HCT116 (cell line): ENCODE data around the gene ADGRD1. TPM values are rescaled to one million over a fixed set of nuclear protein-coding genes. Genes with fewer than 3 reads are reported as not detected.

ENCODE experiments used
- ATAC-seq: fragments of 200-7000 bp; cut with Tn5 transposase; 2 replicates; pipeline ENCODE4 v1.9.1; 2020; ENCODE audit warnings: mild to moderate bottlenecking, moderate library complexity
- BruUV-seq: library from RNA; stranded (reverse); fragments of 400-500 nt; replicated peaks from 2 replicates; lab custom pipeline; 2021; lab: Mats Ljungman, UMichigan
- CTCF ChIA-PET: fragments of 300-600 bp; sonication (Branson Sonifier 250); formaldehyde crosslinking; loops from one replicate; lab custom pipeline; 2021; ENCODE audit warnings: antibody characterized with exemption; lab: Charles Lee
- POLR2A ChIA-PET: fragments of 300-600, 350-600 bp; sonication (Branson Sonifier 250); formaldehyde crosslinking; loops from one replicate; lab custom pipeline; 2021; ENCODE audit warnings: antibody characterized with exemption; lab: Charles Lee
- RAD21 ChIA-PET, 2 experiments: fragments of 300-600 bp; sonication (Branson Sonifier 250); formaldehyde crosslinking; loops; one replicate each; lab custom pipeline; 2023; ENCODE audit warnings: low total read pairs in 2 of 2; ENCODE audit not compliant: uncharacterized antibody in 2 of 2, unreplicated experiment in 2 of 2, low non-redundant PET in 1 of 2; lab: Charles Lee
- DNase-seq: peaks from one replicate; pipeline ENCODE4 v3.0.0-alpha.2; 2010; ENCODE audit warnings: low read depth, low spot score
- H2AFZ ChIP-seq: fragments of 200-600 bp; shearing (Covaris generic), sonication (generic); 2 replicates; pipeline ENCODE4 v1.6.1; 2017; ENCODE audit warnings: low read depth, mixed run types, mixed read lengths, antibody characterized with exemption, low read length; ENCODE audit not compliant: poor library complexity, severe bottlenecking
- H3K27ac ChIP-seq: 2 replicates; pipeline ENCODE4 v1.5.1; 2012; ENCODE audit warnings: low read depth, low read length
- H3K27me3 ChIP-seq: fragments of 200-600 bp; sonication (generic); 2 replicates; pipeline ENCODE4 v1.6.1; 2016; ENCODE audit warnings: mixed run types, low read length, mixed read lengths; ENCODE audit not compliant: insufficient read depth
- H3K36me3 ChIP-seq, 2 experiments: fragments of 200-500 bp in 1 of 2; fragments of 200-600 bp in 1 of 2; sonication (Bioruptor generic) in 1 of 2; sonication (generic) in 1 of 2; 2 replicates each; pipeline versions ENCODE4 v1.5.1 to v1.6.1; 2014 to 2016; ENCODE audit warnings: low read length in 2 of 2, inconsistent platforms in 1 of 2, mixed read lengths in 1 of 2, mixed run types in 1 of 2; ENCODE audit not compliant: insufficient read depth in 2 of 2, control insufficient read depth in 1 of 2
- H3K4me1 ChIP-seq, 2 experiments: fragments of 200-600 bp in 1 of 2; sonication (generic) in 1 of 2; 2 replicates each; pipeline versions ENCODE4 v1.5.1 to v1.6.1; 2012 to 2017; ENCODE audit warnings: low read length in 2 of 2, inconsistent platforms in 1 of 2, mild to moderate bottlenecking in 1 of 2, mixed read lengths in 1 of 2, mixed run types in 1 of 2, moderate library complexity in 1 of 2; ENCODE audit not compliant: insufficient read depth in 2 of 2, control insufficient read depth in 1 of 2
- H3K4me2 ChIP-seq: fragments of 200-600 bp; sonication (generic); 2 replicates; pipeline ENCODE4 v1.6.1; 2017; ENCODE audit warnings: mixed run types, low read length, mixed read lengths
- H3K4me3 ChIP-seq, 2 experiments: fragments of 200-600 bp in 1 of 2; sonication (generic) in 1 of 2; replicated peaks in 1 of 2; 2 replicates each; pipeline ENCODE4 v1.5.1; 2011 to 2016; ENCODE audit warnings: low read length in 2 of 2, control low read depth in 1 of 2, low read depth in 1 of 2, mild to moderate bottlenecking in 1 of 2, mixed read lengths in 1 of 2, mixed run types in 1 of 2
- H3K79me2 ChIP-seq: fragments of 200-600 bp; sonication (generic); 2 replicates; pipeline ENCODE4 v1.6.1; 2017; ENCODE audit warnings: mild to moderate bottlenecking, mixed run types, low read length, moderate library complexity, mixed read lengths; ENCODE audit not compliant: insufficient read depth
- H3K9ac ChIP-seq: fragments of 200-600 bp; sonication (generic); 2 replicates; pipeline ENCODE4 v1.6.1; 2016; ENCODE audit warnings: low read length, mixed read lengths
- H3K9me2 ChIP-seq: fragments of 200-600 bp; sonication (generic), shearing (Covaris generic); 2 replicates; pipeline ENCODE4 v1.6.1; 2017; ENCODE audit warnings: mixed run types, mild to moderate bottlenecking, moderate library complexity; ENCODE audit not compliant: insufficient read depth
- H3K9me3 ChIP-seq, 2 experiments: fragments of 200-500 bp in 1 of 2; fragments of 200-600 bp in 1 of 2; sonication (Bioruptor generic) in 1 of 2; sonication (generic) in 1 of 2; 2 replicates each; pipeline ENCODE4 v1.6.1; 2014 to 2017; ENCODE audit warnings: low read length in 2 of 2, mixed read lengths in 2 of 2, inconsistent platforms in 1 of 2, low read depth in 1 of 2, mild to moderate bottlenecking in 1 of 2, mixed run types in 1 of 2, moderate library complexity in 1 of 2; ENCODE audit not compliant: control insufficient read depth in 1 of 2, insufficient read depth in 1 of 2
- H4K20me1 ChIP-seq: fragments of 200-600 bp; sonication (generic), shearing (Covaris generic); 2 replicates; pipeline ENCODE4 v1.6.1; 2017; ENCODE audit warnings: mixed run types, mild to moderate bottlenecking, moderate library complexity; ENCODE audit not compliant: insufficient read depth
- CBX3 ChIP-seq: IDR thresholded peaks from 2 replicates; pipeline ENCODE4 v1.6.1; 2012; ENCODE audit warnings: low read depth
- EZH2 ChIP-seq: fragments of 200-600 bp; sonication (generic); IDR thresholded peaks from 2 replicates; pipeline ENCODE4 v1.6.1; 2017; ENCODE audit warnings: antibody characterized with exemption, mixed run types
- RAD21 ChIP-seq: IDR thresholded peaks from 2 replicates; pipeline ENCODE4 v1.6.1; 2012; ENCODE audit warnings: low read depth, mild to moderate bottlenecking
- YY1 ChIP-seq: IDR thresholded peaks from 2 replicates; pipeline ENCODE4 v1.6.1; 2011; ENCODE audit warnings: low read length, low read depth, moderate library complexity, mild to moderate bottlenecking; ENCODE audit not compliant: insufficient replicate concordance; ENCODE audit errors: extremely low read depth
- intact Hi-C: fragments of 100-400 bp; cut with micrococcal nuclease; formaldehyde crosslinking; loops from 2 replicates; pipeline ENCODE4 v1.10.0; 2022
- total RNA-seq: library from RNA; stranded (reverse); gene quantifications from one replicate; pipeline ENCODE4 v1.2.1, GENCODE V29; 2021; ENCODE audit not compliant: unreplicated experiment

Gene ADGRD1
- total RNA-seq, 1 experiment from 2014 or later, result 0.44 TPM

DNA sequence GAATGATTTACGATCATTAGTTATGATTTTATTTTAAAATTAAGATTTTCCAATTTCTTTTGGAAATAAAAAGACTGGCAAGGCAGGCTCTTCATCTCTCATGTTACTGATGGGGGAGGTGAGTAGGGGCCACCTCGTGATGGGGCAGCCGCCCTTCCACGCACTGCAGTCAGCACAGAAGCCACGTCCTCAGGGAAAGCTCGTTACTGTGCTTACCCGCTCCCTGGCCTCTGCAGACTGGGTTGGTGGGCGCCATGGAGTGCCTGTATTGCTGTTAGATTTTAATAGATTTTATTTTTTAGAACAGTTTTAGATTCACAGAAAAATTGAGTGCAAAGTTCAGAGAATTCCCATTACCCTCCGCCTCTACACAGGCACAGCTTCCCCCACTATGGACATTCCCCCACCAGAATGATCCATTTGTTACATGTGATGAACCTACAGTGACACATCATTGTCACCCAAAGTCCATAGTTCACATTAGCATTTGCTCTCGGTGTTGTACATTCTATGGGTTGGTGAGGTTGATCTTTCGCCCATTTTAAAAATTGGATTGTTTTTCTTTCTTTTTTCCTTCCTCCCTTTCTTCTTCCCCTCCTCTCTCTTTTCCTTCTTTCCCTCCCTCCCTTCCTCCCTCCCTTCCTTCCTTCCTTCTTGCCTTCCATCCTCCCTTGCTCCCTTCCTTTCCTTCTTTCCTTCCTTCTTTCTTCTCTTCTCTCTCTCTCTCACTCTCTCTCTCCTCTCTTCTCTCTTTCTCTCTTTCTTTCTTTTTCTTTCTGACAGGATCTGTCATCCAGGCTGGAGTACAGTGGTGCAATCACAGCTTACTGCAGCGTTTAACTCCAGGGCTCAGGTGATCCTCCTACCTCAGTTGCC, 30.7 kb downstream of the ADGRD1 start:
- no peak for ATAC-seq
- no peak overlapping the region for H3K27ac ChIP-seq
- no TSS peak for BruUV-seq
- H3K9me3 ChIP-seq, result no peaks in the 10 kb centered on the region
- H3K79me2 ChIP-seq, result no peaks in the 10 kb centered on the region
- H3K9me2 ChIP-seq, result no peaks in the 10 kb centered on the region; the same call in 1 of the 2 replicates
- no peak overlapping the region for H2AFZ ChIP-seq
- H4K20me1 ChIP-seq, result no peaks in the 10 kb centered on the region
- H3K4me1 ChIP-seq, result no peaks in the 10 kb centered on the region
- no peak overlapping the region for H3K9ac ChIP-seq
- H3K4me2 ChIP-seq, result no peak overlapping the region
- no peak for DNase-seq
- H3K36me3 ChIP-seq, result no peaks in the 10 kb centered on the region
- H3K4me3 ChIP-seq, result no peak overlapping the region
- CTCF ChIA-PET, result no interaction called here
- intact Hi-C loops, result no loop called here
- H3K27me3 ChIP-seq, result peaks cover 18% of the 10 kb centered on the region
- RAD21 ChIA-PET, result no interaction called here
- POLR2A ChIA-PET, result no interaction called here
- TF ChIP-seq EZH2, result no peak

DNA sequence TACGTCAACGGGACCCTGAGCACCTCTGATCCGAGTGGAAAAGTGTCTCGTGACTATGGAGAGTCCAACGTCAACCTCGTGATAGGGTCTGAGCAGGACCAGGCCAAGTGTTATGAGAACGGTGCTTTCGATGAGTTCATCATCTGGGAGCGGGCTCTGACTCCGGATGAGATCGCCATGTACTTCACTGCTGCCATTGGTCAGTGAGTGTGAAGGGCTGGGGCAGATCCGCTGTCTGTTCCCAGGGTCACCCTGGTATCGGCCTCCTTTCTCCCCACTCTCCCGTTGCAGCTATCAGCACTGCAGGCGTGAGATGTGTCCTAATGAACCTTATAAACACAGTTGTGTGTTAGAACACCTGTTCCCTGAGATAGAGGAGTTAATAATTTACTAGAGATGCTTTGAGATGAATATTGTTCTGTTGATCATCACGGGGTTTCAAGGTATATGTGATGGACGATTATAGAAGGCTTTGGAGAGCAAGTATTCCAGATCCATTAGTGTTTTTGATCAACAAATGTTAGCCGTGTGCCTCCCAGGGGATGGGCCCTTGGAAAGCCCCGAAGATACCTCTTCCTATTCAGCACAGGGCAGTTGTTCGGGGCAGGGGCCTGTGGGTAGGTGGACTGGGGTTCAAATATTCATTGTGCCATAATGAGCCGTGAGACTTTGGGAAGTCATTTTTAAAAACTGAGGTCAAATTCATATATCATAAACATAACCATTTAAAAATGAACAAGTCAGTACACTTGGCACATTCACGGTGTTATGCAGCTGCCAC, 33.6 kb downstream of the ADGRD1 start:
- H3K9ac ChIP-seq, result no peak overlapping the region
- no peak overlapping the region for H3K4me3 ChIP-seq
- H3K4me2 ChIP-seq, result no peak overlapping the region

More for the DNA sequence above, 33.6 kb downstream of the ADGRD1 start:
- no peaks in the 10 kb centered on the region for H3K36me3 ChIP-seq
- ATAC-seq (no peak), DNase-seq (no peak)
- H3K27me3 ChIP-seq, result peaks cover 33% of the 10 kb centered on the region
- H3K4me1 ChIP-seq, result no peaks in the 10 kb centered on the region
- intact Hi-C loops, result no loop called here
- RAD21 ChIA-PET, result no interaction called here
- no peaks in the 10 kb centered on the region for H4K20me1 ChIP-seq
- H3K9me2 ChIP-seq, result no peaks in the 10 kb centered on the region; the same call in 1 of the 2 replicates
- no peaks in the 10 kb centered on the region for H3K79me2 ChIP-seq
- no TSS peak for BruUV-seq
- CTCF ChIA-PET, result no interaction called here
- no peaks in the 10 kb centered on the region for H3K9me3 ChIP-seq
- H3K27ac ChIP-seq, result no peak overlapping the region
- POLR2A ChIA-PET, result no interaction called here
- no peak overlapping the region for H2AFZ ChIP-seq
- no peak for TF ChIP-seq RAD21
- no peak for TF ChIP-seq YY1
- TF ChIP-seq CBX3, result no peak
